GM12878 (cell line): ENCODE data around the gene APBA1. TPM values are rescaled to one million over a fixed set of nuclear protein-coding genes. Genes with fewer than 3 reads are reported as not detected.

Experiments used
- ATAC-seq: fragments of 200-7000 bp; cut with Tn5 transposase; 3 replicates; pipeline ENCODE4 v1.9.1; 2020; ENCODE audit warnings: mild to moderate bottlenecking, moderate library complexity
- BruUV-seq: library from RNA; stranded (reverse); fragments of 400-500 nt; replicated peaks from 2 replicates; lab custom pipeline; 2021; lab: Mats Ljungman, UMichigan
- CTCF ChIA-PET: fragments of 300-600 bp; sonication (Branson Sonifier 250); formaldehyde crosslinking; extraction: SDS; loops from one replicate; lab custom pipeline; 2021; ENCODE audit warnings: inconsistent platforms; lab: Yijun Ruan, JAX
- POLR2A ChIA-PET: fragments of 350-600 bp; formaldehyde crosslinking; extraction: SDS; loops from one replicate; lab custom pipeline; 2021; ENCODE audit warnings: inconsistent platforms; lab: Charles Lee
- RAD21 ChIA-PET: fragments of 300-600 bp; sonication (Branson Sonifier 250); formaldehyde crosslinking; loops from one replicate; lab custom pipeline; 2023; ENCODE audit warnings: antibody characterized with exemption; ENCODE audit not compliant: unreplicated experiment; lab: Charles Lee
- SMC1A ChIA-PET: fragments of 300-600 bp; sonication (Branson Sonifier 250); formaldehyde crosslinking; loops from one replicate; lab custom pipeline; 2023; ENCODE audit not compliant: unreplicated experiment, uncharacterized antibody; lab: Charles Lee
- DNase-seq: peaks from one replicate; pipeline ENCODE4 v3.0.0-alpha.2; 2011; ENCODE audit warnings: low read depth, low spot score
- FAIRE-seq: peaks from 3 replicates; lab custom pipeline; 2011; peaks lifted over from hg19 to GRCh38; lab: Jason Lieb, UNC
- H2AFZ ChIP-seq: 2 replicates; pipeline ENCODE4 v1.6.0; 2011; ENCODE audit warnings: low read depth, low read length, control low read depth; ENCODE audit not compliant: control insufficient read depth
- H3K27ac ChIP-seq: 2 replicates; pipeline ENCODE4 v1.5.1; 2011; ENCODE audit warnings: control low read depth; ENCODE audit not compliant: control insufficient read depth, insufficient read depth
- H3K27me3 ChIP-seq, 2 experiments: replicated peaks in 1 of 2; 2 replicates each; pipeline versions ENCODE4 v1.6.0 to v1.6.1; 2011; ENCODE audit warnings: low read length in 1 of 2; ENCODE audit not compliant: control insufficient read depth in 2 of 2, insufficient read depth in 2 of 2
- H3K36me3 ChIP-seq, 2 experiments: 2 replicates each; pipeline ENCODE4 v1.5.1; 2011; ENCODE audit warnings: low read length in 1 of 2; ENCODE audit not compliant: control insufficient read depth in 2 of 2, insufficient read depth in 2 of 2
- H3K4me1 ChIP-seq: 2 replicates; pipeline ENCODE4 v1.6.1; 2011; ENCODE audit warnings: mild to moderate bottlenecking, low read length, moderate library complexity, mixed read lengths; ENCODE audit not compliant: control insufficient read depth, insufficient read depth
- H3K4me2 ChIP-seq: 2 replicates; pipeline ENCODE4 v1.6.0; 2011; ENCODE audit warnings: control low read depth; ENCODE audit not compliant: control insufficient read depth, insufficient read depth
- H3K4me3 ChIP-seq: fragments of 200-600 bp; sonication (generic); 2 replicates; pipeline ENCODE4 v1.5.1; 2016
- H3K79me2 ChIP-seq: 2 replicates; pipeline ENCODE4 v1.6.0; 2011; ENCODE audit warnings: low read length; ENCODE audit not compliant: control insufficient read depth, insufficient read depth
- H3K9ac ChIP-seq: 2 replicates; pipeline ENCODE4 v1.8.0; 2011; ENCODE audit warnings: low read length, control low read depth, mixed read lengths; ENCODE audit not compliant: control insufficient read depth, insufficient read depth
- H3K9me3 ChIP-seq: replicated peaks from 3 replicates; pipeline ENCODE4 v1.5.1; 2011; ENCODE audit warnings: mild to moderate bottlenecking, low read length; ENCODE audit not compliant: control insufficient read depth, insufficient read depth
- H4K20me1 ChIP-seq: 2 replicates; pipeline ENCODE4 v1.6.0; 2011; ENCODE audit not compliant: control insufficient read depth, insufficient read depth
- CUX1 ChIP-seq: IDR thresholded peaks from 2 replicates; pipeline ENCODE4 v1.6.1; 2012; ENCODE audit warnings: improper control_type of control experiment, low read depth, low read length; ENCODE audit not compliant: insufficient replicate concordance
- FOS ChIP-seq: IDR thresholded peaks from 3 replicates; pipeline ENCODE4 v1.6.1; 2011; ENCODE audit warnings: borderline replicate concordance; ENCODE audit not compliant: insufficient read length; ENCODE audit errors: extremely low read depth
- NR2F1 ChIP-seq: fragments of 450-650 bp; conservative IDR thresholded peaks from 2 replicates; pipeline ENCODE4 v1.6.1; 2017; ENCODE audit warnings: mild to moderate bottlenecking
- WGBS: methylation state at CpG from one replicate; pipeline ENCODE4 v1.1.6; 2016; ENCODE audit warnings: low lambda C conversion rate; ENCODE audit not compliant: insufficient replicate concordance, insufficient coverage; ENCODE audit errors: missing lambda C conversion rate; 5-methylcytosine and 5-hydroxymethylcytosine counted together
- in situ Hi-C: fragments of 300-500 bp; cut with MboI; formaldehyde crosslinking; loops from 9 replicates; pipeline ENCODE4 v1.14.3; 2018; ENCODE audit warnings: mixed read lengths
- intact Hi-C: fragments of 100-400 bp; cut with micrococcal nuclease; formaldehyde crosslinking; loops from one replicate; pipeline ENCODE4 v1.14.2; 2022; ENCODE audit not compliant: unreplicated experiment
- polyA plus RNA-seq, 11 experiments: library from polyadenylated mRNA; depleted of rRNA in 4 of 11; unstranded in 6 of 11; stranded (reverse) in 5 of 11; fragments of >200 nt; fragmentation: Nextera tagmentation in 4 of 11; fragmentation: Illumina TruSeq in 1 of 11; extraction: Ambion mirVana in 4 of 11; extraction: Trizol in 1 of 11; gene quantifications; 1 replicate in 1 of 11; 2 replicates in 10 of 11; pipeline versions ENCODE4 v1.2.1 to v1.2.3, GENCODE V29; 2011 to 2016; ENCODE audit warnings: inconsistent platforms in 2 of 11, missing spikeins in 2 of 11, low read depth in 1 of 11
- total RNA-seq, 4 experiments: library from RNA; depleted of rRNA in 3 of 4; stranded (reverse); fragments of >200 nt in 3 of 4; fragmentation: Illumina TruSeq in 1 of 4; extraction: Trizol in 1 of 4; gene quantifications; 2 replicates each; pipeline versions ENCODE4 v1.2.1 to v1.2.3, GENCODE V29; 2013 to 2021

The APBA1 gene
- total and polyA plus RNA-seq, 10 of the 15 experiments (the other 5 are each of a cell fraction or from before 2014, with no cell fraction given): 0.01 to 1.3 (median 0.05) TPM; not detected in 7

DNA sequence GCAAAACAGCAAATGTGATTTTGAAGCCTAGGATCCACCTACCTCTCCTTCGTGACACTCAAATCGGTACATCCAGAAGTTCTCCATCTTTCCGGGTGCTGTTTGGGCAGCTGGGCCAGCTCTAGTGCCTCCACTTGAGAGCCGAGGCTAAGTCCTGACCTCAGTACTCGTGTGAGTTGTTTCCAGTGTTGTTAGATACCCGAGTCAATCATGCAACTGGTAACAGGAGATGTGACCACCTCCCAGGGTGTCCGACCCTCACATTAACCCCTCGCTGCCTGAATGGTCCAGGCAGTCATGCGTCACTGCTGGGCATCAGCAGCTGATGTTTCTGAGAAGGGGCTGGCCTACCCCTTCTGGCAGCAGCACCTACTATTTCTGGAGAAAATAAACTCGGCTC is 176.9 kb downstream of the APBA1 start:
- ChIA-PET CTCF (no interaction called here), POLR2A (no interaction called here), RAD21 (no interaction called here), SMC1A (no interaction called here)
- DNase-seq (no peak), ATAC-seq (no peak), FAIRE-seq (no peak)
- Histone ChIP-seq H4K20me1 (no peaks in the 10 kb centered on the region), H3K79me2 (no peaks in the 10 kb centered on the region), H2AFZ (no peak overlapping the region), H3K36me3 (no peaks in the 10 kb centered on the region), H3K4me3 (no peak overlapping the region), H3K9me3 (no peaks in the 10 kb centered on the region), H3K27me3 (no peaks in the 10 kb centered on the region; a peak in 1 of 4 replicates), H3K27ac (no peak overlapping the region), H3K9ac (no peak overlapping the region), H3K4me1 (no peaks in the 10 kb centered on the region), H3K4me2 (no peak overlapping the region)
- in situ Hi-C loops: no loop called here
- WGBS: 22% methylated on average over 10 of the region's 10 CpGs
- BruUV-seq: no TSS peak
- no peak for TF ChIP-seq FOS
- no peak for TF ChIP-seq CUX1
- TF ChIP-seq NR2F1: no peak
- intact Hi-C loops: no loop called here
